GM18507 (cell line): ENCODE results near the gene TES.
"Not testable (repeated sequence)": the region's sequence is repeated elsewhere in the genome, so short reads cannot be mapped to it uniquely, and the experiment has no call there.

Source experiments
- DNase-seq: peaks from one replicate; pipeline ENCODE4 v3.0.0; 2011; ENCODE audit warnings: low read depth; ENCODE audit not compliant: insufficient read length; ENCODE audit errors: extremely low spot score
- FAIRE-seq: peaks from 2 replicates; lab custom pipeline; 2011; peaks lifted over from hg19 to GRCh38; lab: Jason Lieb, UNC

TES gene

GRCh38 chr7:116271161-116271913, 61.0 kb downstream of the TES start:
- no peak for FAIRE-seq
- DNase-seq, result no peak

GRCh38 chr7:116271963-116272886, 61.9 kb downstream of the TES start:
- DNase-seq (no peak), FAIRE-seq (no peak)

GRCh38 chr7:116273283-116273917, 63.1 kb downstream of the TES start:
- no peak for FAIRE-seq
- no peak for DNase-seq

- FAIRE-seq, result no peak
- DNase-seq, result no peak
These were observed 63.6 kb downstream of the TES start for GRCh38 chr7:116273918-116274301.

- DNase-seq (no peak), FAIRE-seq (no peak)
These were observed 66.7 kb downstream of the TES start for GRCh38 chr7:116277070-116277469.

- FAIRE-seq, result no peak
These were observed 68.9 kb downstream of the TES start for GRCh38 chr7:116279217-116279616.

GRCh38 chr7:116280803-116281202, 70.5 kb downstream of the TES start:
- no peak for FAIRE-seq
- no peak for DNase-seq

More at GRCh38 chr7:116279217-116279616, 68.9 kb downstream of the TES start:
- DNase-seq, result no peak

GRCh38 chr7:116283595-116284204, 73.4 kb downstream of the TES start:
- DNase-seq, result no peak
- FAIRE-seq, result no peak

GRCh38 chr7:116284390-116284789, 74.1 kb downstream of the TES start:
- no peak for DNase-seq
- no peak for FAIRE-seq

- DNase-seq, result no peak
- FAIRE-seq, result no peak
These were observed 74.9 kb downstream of the TES start for GRCh38 chr7:116285252-116285651.

- FAIRE-seq (no peak), DNase-seq (no peak)
These were observed 80.4 kb downstream of the TES start for GRCh38 chr7:116290740-116291139.

- FAIRE-seq (no peak), DNase-seq (no peak)
These were observed 81.6 kb downstream of the TES start for GRCh38 chr7:116291937-116292336.

GRCh38 chr7:116292381-116292780, 82.0 kb downstream of the TES start:
- DNase-seq, result no peak
- no peak for FAIRE-seq

- FAIRE-seq (no peak), DNase-seq (no peak)
These were observed 82.8 kb downstream of the TES start for GRCh38 chr7:116293139-116293538.

- FAIRE-seq (no peak), DNase-seq (no peak)
These were observed 83.3 kb downstream of the TES start for GRCh38 chr7:116293633-116294032.

GRCh38 chr7:116295903-116296302, 85.6 kb downstream of the TES start:
- DNase-seq, FAIRE-seq: not testable (repeated sequence)

GRCh38 chr7:116298055-116298454, 87.7 kb downstream of the TES start:
- FAIRE-seq, result no peak
- no peak for DNase-seq

GRCh38 chr7:116298576-116298975, 88.2 kb downstream of the TES start:
- FAIRE-seq (no peak), DNase-seq (no peak)

- DNase-seq (no peak), FAIRE-seq (no peak)
These were observed 95.4 kb downstream of the TES start for GRCh38 chr7:116305485-116306408.
